A172 (cell line): Measurements from ENCODE around the gene CEBPB. TPM values are rescaled to one million over a fixed set of nuclear protein-coding genes. Genes with fewer than 3 reads are reported as not detected.
"Not testable (repeated sequence)": the region's sequence is repeated elsewhere in the genome, so short reads cannot be mapped to it uniquely, and the experiment has no call there.

Experiments
- DNase-seq: peaks from one replicate; pipeline ENCODE4 v3.0.0-alpha.2; 2015; ENCODE audit warnings: low spot score
- total RNA-seq: library from RNA; depleted of rRNA; stranded (reverse); fragments of >200 nt; shearing (Covaris generic); gene quantifications from 2 replicates; pipeline ENCODE4 v1.2.3, GENCODE V29; 2014; rRNA removed

CEBPB gene
- 26.8 and 31.5 TPM in 2 replicates for total RNA-seq

GRCh38 chr20:50190251-50191064, at the start of gene CEBPB:
TSS of gene CEBPB (plus strand) at chr20:50190830. CDS start at chr20:50191034, 204 bp downstream.
- peak; percentile 74 for DNase-seq

DNA sequence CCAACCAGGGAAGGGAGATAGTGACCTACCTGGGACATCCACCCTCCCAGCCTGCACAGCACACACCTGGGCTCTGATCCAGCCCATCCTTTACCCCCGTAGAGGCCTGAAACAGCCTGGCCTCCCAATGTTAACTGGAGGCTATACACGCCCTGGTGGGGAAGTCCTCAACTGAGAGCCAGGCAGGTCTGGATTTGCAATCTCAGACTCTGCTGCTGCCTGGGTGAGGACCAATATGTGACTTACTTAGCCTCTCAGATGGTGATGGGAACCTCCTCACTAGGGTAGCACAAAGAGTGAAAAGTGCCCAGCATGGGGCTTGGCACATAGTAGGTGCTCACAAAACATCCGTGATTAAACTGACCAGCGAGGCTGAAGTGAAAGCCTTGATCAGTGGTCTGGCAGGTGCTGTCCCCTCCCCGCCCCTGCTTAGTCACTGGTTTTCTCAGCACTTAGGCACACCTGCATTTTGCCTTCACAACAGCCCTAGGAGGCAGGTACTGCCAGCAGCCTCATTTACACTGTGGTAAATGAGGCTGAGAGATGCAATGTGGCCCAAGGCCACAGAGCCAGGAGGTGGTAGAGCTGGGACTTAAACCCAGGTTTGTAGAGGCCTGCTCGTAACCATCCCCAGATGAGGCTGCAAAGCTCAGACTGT, 49.5 kb upstream of the CEBPB start:
- DNase-seq, result no peak

DNA sequence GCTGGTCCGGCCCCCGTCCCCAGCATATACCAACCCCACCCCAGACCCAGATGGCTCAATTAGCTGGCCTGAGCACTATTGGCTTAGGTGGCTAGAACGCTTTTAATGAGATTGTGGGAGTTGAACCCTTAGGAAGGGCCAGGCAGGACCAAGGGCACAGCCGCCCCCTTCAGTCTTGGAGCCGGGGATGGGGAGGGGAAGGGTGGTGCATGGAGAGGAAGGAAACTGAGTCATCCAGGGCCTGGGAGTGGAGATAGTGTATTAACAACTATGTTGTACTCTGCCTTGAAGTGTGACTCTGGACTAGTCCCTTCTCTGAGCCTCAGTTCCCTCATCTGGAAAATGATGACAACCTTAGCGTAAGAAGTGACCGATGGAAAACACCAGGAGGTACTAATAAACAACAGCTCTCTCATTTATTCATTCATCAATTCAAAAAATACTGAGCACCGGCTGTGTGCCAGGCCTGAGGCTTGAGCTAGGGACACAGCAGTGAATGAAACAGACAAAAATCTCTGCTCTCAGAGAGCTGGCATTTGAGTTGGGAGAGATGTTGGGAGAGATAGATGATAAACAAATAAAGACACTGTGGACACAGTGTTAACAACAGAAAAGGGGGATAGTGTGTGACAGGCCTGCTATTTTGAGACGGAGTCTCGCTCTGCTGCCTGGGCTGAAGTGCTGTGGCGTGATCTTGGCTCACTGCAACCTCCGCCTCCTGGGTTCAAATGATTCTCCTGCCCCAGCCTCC, 48.6 kb upstream of the CEBPB start:
- no peak for DNase-seq

- no peak for DNase-seq
These were observed 47.8 kb upstream of the CEBPB start for GRCh38 chr20:50142812-50143211.

DNA sequence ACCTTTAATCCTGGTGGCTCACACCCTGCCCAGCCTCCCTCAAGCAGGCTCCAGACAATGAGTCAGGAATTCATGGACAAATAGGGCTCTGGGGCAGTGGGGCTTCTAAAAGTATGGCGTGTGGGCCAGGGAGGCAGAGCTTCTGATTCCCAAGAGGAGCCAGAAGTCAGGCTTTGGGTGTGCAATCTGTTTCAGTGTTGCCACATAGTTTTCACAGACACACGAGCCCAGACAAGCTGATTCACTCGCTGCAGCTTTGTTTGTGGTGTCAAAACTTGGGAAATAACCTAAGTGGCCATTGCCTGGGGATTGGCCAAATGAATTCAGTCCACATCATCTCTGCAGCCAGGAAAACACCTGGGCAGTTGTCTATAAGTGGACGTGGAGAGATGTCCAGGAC, 46.3 kb upstream of the CEBPB start:
- DNase-seq, result peak; percentile 78

DNA sequence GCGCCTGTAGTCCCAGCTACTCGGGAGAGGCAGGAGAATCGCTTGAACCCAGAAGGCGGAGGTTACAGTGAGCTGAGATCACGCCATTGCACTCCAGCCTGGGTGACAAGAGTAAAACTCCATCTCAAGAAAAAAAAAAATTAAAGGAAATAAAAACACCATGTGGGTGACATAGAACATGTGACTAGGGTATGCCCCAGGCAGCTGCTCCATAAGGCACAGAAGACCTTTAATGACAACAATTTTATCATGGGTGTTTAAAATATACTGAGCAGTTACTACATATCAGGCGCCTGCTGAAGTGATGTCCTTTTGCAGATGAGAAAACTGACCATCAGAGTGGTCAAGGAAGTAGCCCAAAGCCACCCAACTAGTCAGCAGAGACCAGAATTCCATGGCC, 45.1 kb upstream of the CEBPB start:
- DNase-seq, result no peak

- DNase-seq, result no peak
These were observed 44.4 kb upstream of the CEBPB start for GRCh38 chr20:50146214-50146613.

GRCh38 chr20:50146732-50147662, 43.6 kb upstream of the CEBPB start:
- DNase-seq, result peak; percentile 60

DNA sequence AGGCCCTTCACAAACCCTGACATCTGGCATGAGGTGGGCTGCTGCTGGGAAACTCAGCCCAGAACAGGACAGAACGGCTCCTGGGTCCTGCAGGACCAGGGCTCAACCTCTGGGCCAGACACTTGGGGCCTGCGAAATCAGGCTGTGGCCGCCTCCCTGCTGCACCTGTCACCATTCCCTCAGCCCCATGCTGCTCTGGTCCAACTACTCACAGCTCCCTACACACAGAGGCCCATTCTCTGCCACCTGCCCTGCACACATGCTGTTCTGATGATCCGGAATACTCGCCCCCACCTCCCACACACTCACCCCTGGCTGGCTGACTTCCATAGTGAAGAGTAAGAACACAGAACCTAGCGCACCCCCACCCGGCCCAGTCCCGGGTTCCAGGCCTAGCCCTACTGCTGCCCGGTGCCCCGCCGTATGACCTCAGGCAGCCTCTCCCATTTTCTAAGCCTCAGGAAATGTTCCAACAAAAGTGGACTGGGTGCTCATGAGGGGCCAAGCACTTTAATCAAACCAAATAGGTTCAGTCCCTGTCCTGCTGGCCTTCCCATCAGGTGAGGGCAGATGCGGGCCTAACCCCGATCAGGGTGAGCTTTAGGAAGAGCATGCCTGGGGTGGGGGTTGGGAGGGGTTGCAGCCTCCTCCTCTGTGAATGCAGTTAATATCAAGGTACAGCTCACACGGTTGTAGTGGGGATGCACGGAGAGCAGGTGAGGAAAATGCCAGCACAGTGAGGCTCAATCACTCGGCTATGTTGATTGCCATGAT, 41.0 kb upstream of the CEBPB start:
- no peak for DNase-seq

GRCh38 chr20:50151034-50151743, 39.4 kb upstream of the CEBPB start:
- DNase-seq, result no peak

DNA sequence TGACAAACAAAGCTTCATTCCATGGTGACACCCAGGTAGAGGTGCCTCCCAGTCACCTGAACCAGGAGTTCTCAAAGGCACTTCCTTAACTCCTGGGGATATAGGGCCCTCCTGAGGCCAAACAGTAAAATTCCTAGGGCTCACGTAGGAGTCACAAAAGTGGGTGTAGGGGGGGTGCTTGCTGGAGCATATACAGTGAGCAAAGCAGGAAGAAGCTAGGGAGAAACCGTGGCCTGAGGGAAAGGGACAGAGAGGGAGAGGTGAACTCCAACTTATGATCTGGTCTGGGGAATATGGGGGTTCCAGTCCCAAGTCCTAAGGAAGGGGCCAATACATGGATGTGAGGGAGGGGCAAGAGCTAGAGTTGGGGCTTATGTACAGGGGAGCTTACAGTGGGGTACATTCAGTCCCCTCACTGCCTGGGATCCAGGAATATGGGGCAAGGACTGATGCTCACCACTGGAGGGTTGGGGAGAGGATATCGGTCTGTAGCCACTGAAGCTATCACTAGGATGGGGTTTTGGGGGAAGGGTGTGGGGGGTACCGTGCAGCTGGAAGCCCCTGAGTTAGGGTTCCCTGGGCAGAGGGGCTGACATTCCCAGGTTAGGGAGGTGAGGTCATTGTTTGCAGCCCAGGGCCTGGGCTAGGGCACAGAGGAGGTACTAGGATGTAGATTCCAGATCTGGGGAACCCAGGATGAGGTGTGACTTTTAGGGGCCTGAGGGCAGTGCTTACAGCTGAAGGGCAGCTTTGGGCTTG, 38.1 kb upstream of the CEBPB start:
- no peak for DNase-seq

GRCh38 chr20:50153153-50153499, 37.5 kb upstream of the CEBPB start:
- no peak for DNase-seq

GRCh38 chr20:50153500-50154377, 36.9 kb upstream of the CEBPB start, which contains the start of gene PEDS1:
TSS of gene PEDS1 (minus strand) at chr20:50153723. CDS start at chr20:50153637, 86 bp downstream.
- peak; percentile 71 for DNase-seq

DNA sequence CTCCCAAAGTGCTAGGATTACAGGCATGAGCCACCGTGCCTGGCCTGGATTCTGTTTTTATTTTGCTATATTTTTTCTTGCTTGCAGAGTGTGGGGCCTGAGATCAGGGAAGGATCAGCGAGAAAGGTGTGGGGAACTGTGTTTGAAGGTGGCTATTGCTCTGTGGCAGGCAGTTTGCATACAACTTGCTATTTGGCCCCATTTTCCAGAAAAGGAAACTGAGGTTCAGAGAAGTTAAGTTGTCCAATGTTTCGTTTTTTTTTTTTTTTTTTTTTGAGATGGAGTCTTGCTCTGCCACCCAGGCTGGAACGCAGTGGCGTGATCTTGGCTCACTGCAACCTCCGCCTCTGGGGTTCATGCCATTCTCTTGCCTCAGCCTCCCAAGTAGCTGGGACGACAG, 29.1 kb upstream of the CEBPB start:
- DNase-seq, result not testable (repeated sequence)

- no peak for DNase-seq
These were observed 26.9 kb upstream of the CEBPB start for GRCh38 chr20:50163570-50164317.

- peak; percentile 100 for DNase-seq
These were observed 24.7 kb upstream of the CEBPB start for GRCh38 chr20:50165684-50166554.
